ENCODE measurements around the gene PTGIS. TPM values are rescaled to one million over a fixed set of nuclear protein-coding genes. Genes with fewer than 3 reads are reported as not detected.

PTGIS gene
- total and polyA plus RNA-seq, 2 of the 4 experiments (the other 2 are of a cell fraction): 1.6 to 2.6 TPM

DNA sequence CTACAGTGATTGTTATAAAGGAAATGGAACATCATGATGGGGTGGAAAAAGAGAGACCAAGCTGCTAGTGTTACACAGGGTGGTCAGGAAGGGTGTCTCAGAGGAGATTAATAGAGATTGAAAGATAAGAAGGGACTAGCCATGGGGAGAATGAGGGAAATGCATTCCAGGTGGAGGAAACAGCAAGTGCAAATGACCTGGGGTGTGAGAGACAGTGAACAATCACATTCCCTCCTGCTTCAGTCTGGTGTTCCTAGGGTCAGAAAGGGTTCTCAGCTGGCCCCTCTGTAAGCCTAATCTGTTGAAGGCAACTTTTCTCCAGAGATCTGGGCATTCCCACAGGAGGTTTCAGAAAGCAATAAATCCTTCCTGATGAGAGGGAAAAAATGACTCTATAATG, 81.9 kb downstream of the PTGIS start:
- no peak overlapping the region for H3K56ac ChIP-seq (ENCODE audit: extremely low read depth, insufficient read depth, low read length)
- TF ChIP-seq POLR2A (IDR thresholded peaks at IDR 0.05; ENCODE audit: low read depth, low read length) (no peak), SMC3 (IDR thresholded peaks at IDR 0.05; ENCODE audit: low read depth, low read length) (no peak)
- TF ChIP-seq, protein P1, sequence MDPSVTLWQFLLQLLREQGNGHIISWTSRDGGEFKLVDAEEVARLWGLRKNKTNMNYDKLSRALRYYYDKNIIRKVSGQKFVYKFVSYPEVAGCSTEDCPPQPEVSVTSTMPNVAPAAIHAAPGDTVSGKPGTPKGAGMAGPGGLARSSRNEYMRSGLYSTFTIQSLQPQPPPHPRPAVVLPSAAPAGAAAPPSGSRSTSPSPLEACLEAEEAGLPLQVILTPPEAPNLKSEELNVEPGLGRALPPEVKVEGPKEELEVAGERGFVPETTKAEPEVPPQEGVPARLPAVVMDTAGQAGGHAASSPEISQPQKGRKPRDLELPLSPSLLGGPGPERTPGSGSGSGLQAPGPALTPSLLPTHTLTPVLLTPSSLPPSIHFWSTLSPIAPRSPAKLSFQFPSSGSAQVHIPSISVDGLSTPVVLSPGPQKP (IDR thresholded peaks at IDR 0.05; ENCODE audit: borderline replicate concordance, low read depth, low read length): no peak
- in situ Hi-C loops (cut with MboI; ENCODE audit: low sequenced_read_pairs): no loop called here
- no peak for ATAC-seq (ENCODE audit: low read depth)
- no peak overlapping the region for H3K4me2 ChIP-seq (ENCODE audit: low read depth, low read length)
- H2BK120ac ChIP-seq (ENCODE audit: low read depth, low read length): no peak overlapping the region
- ChIA-PET POLR2A (ENCODE audit: unreplicated experiment) (no interaction called here), CTCF (interaction anchor here (2.7 kb wide), 1 partner anchor 10 kb away, joined by 7 read pairs; no protein-coding TSS in a partner anchor)
- H3K4me1 ChIP-seq (ENCODE audit: control insufficient read depth, insufficient read depth, low read length): no peaks in the 10 kb centered on the region
- no peak overlapping the region for H2BK20ac ChIP-seq (ENCODE audit: low read depth, low read length)
- no peak overlapping the region for H2BK5ac ChIP-seq (ENCODE audit: low read depth, low read length, poor library complexity, severe bottlenecking)
- no TSS peak for BruUV-seq (replicated peaks)
- H4K5ac ChIP-seq (ENCODE audit: low read depth, low read length): no peak overlapping the region
- H3K79me1 ChIP-seq (ENCODE audit: low read depth in 1 of 2, low read length in 2 of 2): no peaks in the 10 kb centered on the region
- H3K27me3 ChIP-seq (ENCODE audit: control insufficient read depth, insufficient read depth, low read length): peaks cover 49% of the 10 kb centered on the region
- intact Hi-C loops (cut with micrococcal nuclease): loop anchor here (10.0 kb wide), 1 partner anchor 101 kb away; no protein-coding TSS in a partner anchor
- H2AK5ac ChIP-seq (ENCODE audit: low read depth, low read length): no peak overlapping the region
- dilution Hi-C loops (cut with HindIII; ENCODE audit: low sequenced_read_pairs, unreplicated experiment): no loop called here
- H3K9ac ChIP-seq (ENCODE audit: low read depth, low read length): no peak overlapping the region
- H3K27ac ChIP-seq (ENCODE audit: insufficient read depth, low read length): no peak overlapping the region
- no peak overlapping the region for H2AFZ ChIP-seq (replicated peaks; ENCODE audit: low read length, poor library complexity)
- H3K18ac ChIP-seq (ENCODE audit: low read depth, low read length): no peak overlapping the region
- H4K91ac ChIP-seq (ENCODE audit: insufficient read depth, low read depth, low read length): no peak overlapping the region
- H3K14ac ChIP-seq (replicated peaks; ENCODE audit: low read depth, low read length): no peak overlapping the region
- H3K36me3 ChIP-seq (ENCODE audit: control insufficient read depth, insufficient read depth, low read length): no peaks in the 10 kb centered on the region
- H3K4me3 ChIP-seq (ENCODE audit: insufficient read depth, low read depth, low read length): no peak overlapping the region
- H4K20me1 ChIP-seq (ENCODE audit: insufficient read depth, low read length): 0 out of 2 replicates have a peak, but pooled peaks cover 6% of the 10 kb centered on the region
- H4K8ac ChIP-seq (ENCODE audit: low read depth in 2 of 2, low read length in 2 of 2): no peak overlapping the region
- H3K23ac ChIP-seq (ENCODE audit: low read depth, low read length): no peak overlapping the region
- no peak overlapping the region for H2AK9ac ChIP-seq (replicated peaks; ENCODE audit: low read depth, low read length, poor library complexity)
- H3K9me3 ChIP-seq (ENCODE audit: control insufficient read depth, insufficient read depth, low read length): no peaks in the 10 kb centered on the region
- no peak overlapping the region for H3K4ac ChIP-seq (ENCODE audit: low read depth, low read length)
- DNase-seq: no peak
- H3K9me1 ChIP-seq (ENCODE audit: insufficient read depth, low read length): no peaks in the 10 kb centered on the region
- no peak overlapping the region for H2BK15ac ChIP-seq (ENCODE audit: low read depth, low read length)
